ENCODE data around the gene APOL1.

APOL1 gene

DNA sequence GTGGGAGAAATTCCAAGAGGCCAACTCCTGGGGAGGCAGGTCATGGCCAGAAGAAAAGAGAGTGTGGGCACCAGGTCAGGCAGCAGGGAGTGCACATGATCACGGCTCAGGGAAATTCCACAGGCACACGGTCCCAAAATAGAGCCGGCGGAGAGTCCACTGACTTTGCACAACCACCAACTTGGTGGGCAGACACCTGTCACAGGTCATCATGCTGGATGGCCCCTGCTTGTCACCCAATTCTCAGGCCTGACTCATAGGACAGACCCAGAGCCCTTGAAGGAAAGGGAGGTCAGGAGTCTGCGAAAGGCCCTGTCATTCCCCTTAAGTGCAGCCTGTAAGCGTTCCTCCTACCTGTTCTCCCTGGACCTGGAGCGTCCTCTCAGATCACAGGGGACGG is 29.4 kb upstream of the APOL1 start:
- TF ChIP-seq CTCF (conservative IDR thresholded peaks at IDR 0.05; ENCODE audit: low read depth, low read length): no peak
- H3K4me2 ChIP-seq: no peak overlapping the region

GRCh38 chr22:36224245-36224644 is 28.7 kb upstream of the APOL1 start:
- no peaks in the 10 kb centered on the region for H3K27me3 ChIP-seq (ENCODE audit: insufficient read depth, low read depth)
- H3K9ac ChIP-seq: no peak overlapping the region
- H3K79me2 ChIP-seq (ENCODE audit: insufficient read depth, low read depth): no peaks in the 10 kb centered on the region
- no peak overlapping the region for H3K4me3 ChIP-seq (IDR thresholded peaks at IDR 0.05; ENCODE audit: insufficient read depth, low read depth, low read length)
- no peak for TF ChIP-seq CTCF (conservative IDR thresholded peaks at IDR 0.05; ENCODE audit: low read depth, low read length)
- H3K27ac ChIP-seq: no peak overlapping the region
- H3K4me2 ChIP-seq: no peak overlapping the region
- H4K20me1 ChIP-seq (ENCODE audit: insufficient read depth): no peaks in the 10 kb centered on the region
- no peak overlapping the region for H2AFZ ChIP-seq (ENCODE audit: low read depth)
- peaks cover 13% of the 10 kb centered on the region for H3K4me1 ChIP-seq (ENCODE audit: low read depth, poor library complexity, severe bottlenecking)
- no peaks in the 10 kb centered on the region for H3K36me3 ChIP-seq (ENCODE audit: insufficient read depth)

More for the DNA sequence above, 29.4 kb upstream of the APOL1 start:
- Histone ChIP-seq H3K9ac (no peak overlapping the region), H3K4me1 (ENCODE audit: low read depth, poor library complexity, severe bottlenecking) (peaks cover 13% of the 10 kb centered on the region), H2AFZ (ENCODE audit: low read depth) (no peak overlapping the region), H3K27ac (no peak overlapping the region), H3K4me3 (IDR thresholded peaks at IDR 0.05; ENCODE audit: insufficient read depth, low read depth, low read length) (no peak overlapping the region), H3K36me3 (ENCODE audit: insufficient read depth) (no peaks in the 10 kb centered on the region), H3K79me2 (ENCODE audit: insufficient read depth, low read depth) (no peaks in the 10 kb centered on the region), H3K27me3 (ENCODE audit: insufficient read depth, low read depth) (no peaks in the 10 kb centered on the region), H4K20me1 (ENCODE audit: insufficient read depth) (no peaks in the 10 kb centered on the region)

DNA sequence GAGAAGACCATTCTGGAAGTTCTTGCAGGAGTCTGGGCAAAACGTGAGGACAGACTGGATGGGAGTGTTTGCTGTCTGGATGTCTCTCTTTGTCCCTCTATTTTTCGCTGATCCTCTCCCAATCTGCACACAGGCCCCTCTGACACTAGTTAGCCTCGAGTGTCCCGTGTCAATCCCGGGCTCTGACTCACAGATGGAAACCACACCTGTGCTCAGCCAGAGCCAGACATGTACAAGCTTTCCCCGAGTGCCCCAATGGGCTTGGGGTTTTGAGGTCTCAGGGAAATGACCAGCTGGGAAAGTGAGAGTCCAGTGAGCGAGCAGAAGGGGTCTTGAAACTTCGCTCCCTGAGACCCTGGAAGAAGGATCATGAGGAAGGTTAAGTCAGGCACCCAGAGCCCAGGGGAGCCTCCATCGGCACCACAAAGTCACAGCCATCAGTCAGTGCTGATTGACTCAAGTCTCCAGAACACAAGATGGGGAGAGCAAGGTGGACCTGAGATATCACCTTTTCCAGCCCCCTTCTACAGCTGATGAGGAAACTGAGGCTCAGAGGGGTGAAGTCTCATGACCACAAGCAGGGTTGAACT is 27.5 kb upstream of the APOL1 start:
- Histone ChIP-seq H3K27me3 (ENCODE audit: insufficient read depth, low read depth) (no peaks in the 10 kb centered on the region), H3K4me1 (ENCODE audit: low read depth, poor library complexity, severe bottlenecking) (peaks cover 13% of the 10 kb centered on the region), H3K4me3 (IDR thresholded peaks at IDR 0.05; ENCODE audit: insufficient read depth, low read depth, low read length) (no peak overlapping the region), H3K27ac (no peak overlapping the region), H3K4me2 (no peak overlapping the region), H3K9ac (no peak overlapping the region), H4K20me1 (ENCODE audit: insufficient read depth) (no peaks in the 10 kb centered on the region), H2AFZ (ENCODE audit: low read depth) (no peak overlapping the region), H3K79me2 (ENCODE audit: insufficient read depth, low read depth) (no peaks in the 10 kb centered on the region), H3K36me3 (ENCODE audit: insufficient read depth) (no peaks in the 10 kb centered on the region)
- no peak for TF ChIP-seq CTCF (conservative IDR thresholded peaks at IDR 0.05; ENCODE audit: low read depth, low read length)

- H3K27ac ChIP-seq: no peak overlapping the region
- no peak overlapping the region for H3K9ac ChIP-seq
These were observed 26.7 kb upstream of the APOL1 start for GRCh38 chr22:36226189-36226588.

More at GRCh38 chr22:36226189-36226588, 26.7 kb upstream of the APOL1 start:
- peaks cover 15% of the 10 kb centered on the region for H3K4me1 ChIP-seq (ENCODE audit: low read depth, poor library complexity, severe bottlenecking)
- H3K4me2 ChIP-seq: no peak overlapping the region
- no peak overlapping the region for H3K4me3 ChIP-seq (IDR thresholded peaks at IDR 0.05; ENCODE audit: insufficient read depth, low read depth, low read length)
- no peaks in the 10 kb centered on the region for H4K20me1 ChIP-seq (ENCODE audit: insufficient read depth)
- no peaks in the 10 kb centered on the region for H3K27me3 ChIP-seq (ENCODE audit: insufficient read depth, low read depth)
- no peak for TF ChIP-seq CTCF (conservative IDR thresholded peaks at IDR 0.05; ENCODE audit: low read depth, low read length)
- no peaks in the 10 kb centered on the region for H3K79me2 ChIP-seq (ENCODE audit: insufficient read depth, low read depth)
- H2AFZ ChIP-seq (ENCODE audit: low read depth): no peak overlapping the region
- no peaks in the 10 kb centered on the region for H3K36me3 ChIP-seq (ENCODE audit: insufficient read depth)

All from KMS-11 (cell line).